Mammary microvascular endothelial cell (primary cell): ENCODE data around the gene GABPB2. TPM values are rescaled to one million over a fixed set of nuclear protein-coding genes. Genes with fewer than 3 reads are reported as not detected.

Source experiments
- total RNA-seq: library from RNA; depleted of rRNA; stranded (reverse); fragments of >200 nt; gene quantifications from 2 replicates; pipeline ENCODE4 v1.2.3, GENCODE V29; 2015

Gene GABPB2
- 6.3 and 6.4 TPM in 2 replicates for total RNA-seq

GRCh38 chr1:151070474-151071276 is at the start of gene GABPB2:
TSS of gene GABPB2 (plus strand) at chr1:151070761. CDS start at chr1:151088190, 17,429 bp downstream.

GRCh38 chr1:151036356-151036755 is 34.2 kb upstream of the GABPB2 start, which contains the start of gene BNIPL:
TSS of gene BNIPL (plus strand) at chr1:151036586. CDS start at chr1:151036726, 140 bp downstream.

DNA sequence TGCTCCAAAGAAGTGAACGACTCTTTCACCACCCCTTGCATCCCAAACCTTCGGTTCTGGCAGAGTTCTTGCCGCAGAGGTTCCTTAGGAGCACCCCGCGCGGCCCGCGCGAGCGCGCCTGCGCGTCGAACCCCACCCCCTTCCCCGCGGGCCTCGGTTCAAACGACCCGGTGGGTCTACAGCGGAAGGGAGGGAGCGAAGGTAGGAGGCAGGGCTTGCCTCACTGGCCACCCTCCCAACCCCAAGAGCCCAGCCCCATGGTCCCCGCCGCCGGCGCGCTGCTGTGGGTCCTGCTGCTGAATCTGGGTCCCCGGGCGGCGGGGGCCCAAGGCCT is 23.0 kb upstream of the GABPB2 start, which contains the start of gene C1orf56:
TSS of gene C1orf56 (plus strand) at position 161 of the 334 bp plus-strand sequence. CDS start at position 258, 97 bp downstream.

DNA sequence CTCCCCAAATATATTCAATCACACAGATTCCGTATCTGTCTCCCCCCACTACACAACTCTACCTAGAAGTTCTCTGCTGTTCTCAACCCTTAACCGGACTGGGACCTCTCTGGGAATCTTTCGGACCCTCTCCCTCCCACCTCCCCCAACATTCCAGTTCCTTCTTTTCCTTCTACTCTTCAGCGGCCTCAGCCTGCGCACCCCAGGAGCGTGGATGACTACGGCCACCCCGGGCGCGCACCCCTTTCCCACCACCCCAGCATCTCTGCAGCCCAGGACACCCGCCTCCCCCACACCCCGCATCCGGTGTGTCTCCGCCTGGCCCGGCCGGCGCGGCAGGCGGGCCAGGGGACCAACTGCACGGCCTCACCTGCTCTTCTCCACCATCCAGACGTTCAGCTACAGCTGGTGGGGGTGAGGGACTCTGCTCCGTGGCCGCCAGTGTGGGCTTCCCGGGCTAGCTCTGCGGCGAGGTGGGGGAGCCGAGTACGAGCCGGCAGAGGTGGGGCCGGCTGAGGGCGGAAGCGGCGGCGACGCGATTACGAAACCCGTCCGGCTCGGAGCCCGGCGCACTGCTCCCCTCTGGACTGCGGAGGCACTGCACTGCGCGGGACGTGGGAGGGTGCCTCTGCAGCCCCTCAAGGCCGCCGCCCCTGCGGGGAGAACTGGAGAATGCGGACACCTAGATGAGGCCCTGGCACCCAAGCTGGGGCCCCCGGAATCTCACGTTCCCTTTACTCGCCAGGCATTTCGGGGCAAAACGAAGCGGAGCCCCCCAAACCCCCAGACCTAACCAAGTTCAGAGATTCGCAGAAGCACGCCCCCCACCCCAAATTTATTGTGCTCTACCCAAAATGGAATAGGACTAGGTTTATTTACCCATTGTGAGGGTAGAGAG is 11.2 kb upstream of the GABPB2 start, which contains the start of gene CDC42SE1:
TSS of gene CDC42SE1 (minus strand) at position 514 of the 898 bp plus-strand sequence. CDS start 3,892 bp downstream, outside the sequence.

DNA sequence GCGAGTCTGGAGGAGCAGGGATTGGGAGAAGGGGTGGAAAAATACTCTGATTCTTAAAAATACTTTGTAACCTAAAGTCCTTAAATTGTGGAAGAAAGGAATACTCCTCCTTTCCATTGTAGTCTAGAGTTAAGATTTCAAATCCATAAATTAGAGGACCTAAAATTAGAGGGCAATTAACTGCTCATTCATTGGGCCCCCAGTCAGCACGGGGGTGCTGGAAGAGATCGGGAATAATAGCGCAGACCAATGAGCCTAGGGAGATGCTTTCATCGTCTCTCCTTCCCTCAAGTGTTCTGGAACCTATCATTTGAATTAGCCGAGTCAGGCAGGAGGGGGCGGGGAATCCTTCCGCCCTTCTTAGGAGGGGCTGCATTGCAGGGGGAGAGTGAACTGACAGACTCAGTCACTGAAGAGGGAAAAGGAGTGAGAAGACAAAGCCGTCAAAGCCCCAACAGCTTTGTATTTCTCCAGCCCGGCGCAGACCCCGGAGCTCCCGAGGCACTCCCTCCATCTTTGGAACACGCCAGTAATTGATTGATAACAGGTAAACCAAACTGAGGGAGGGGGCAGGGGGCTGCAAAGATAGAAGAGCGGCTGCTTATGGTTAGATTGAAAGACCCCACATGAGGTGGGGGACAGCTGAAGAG is 10.4 kb upstream of the GABPB2 start, which contains the start of gene MLLT11:
TSS of gene MLLT11 (plus strand) at position 391 of the 650 bp plus-strand sequence. CDS start 6,828 bp downstream, outside the sequence.

GRCh38 chr1:151146412-151147131 is 76.0 kb downstream of the GABPB2 start, which contains the start of gene SEMA6C:
TSS of gene SEMA6C (minus strand) at chr1:151146631. CDS start at chr1:151142621, 4,010 bp downstream.

DNA sequence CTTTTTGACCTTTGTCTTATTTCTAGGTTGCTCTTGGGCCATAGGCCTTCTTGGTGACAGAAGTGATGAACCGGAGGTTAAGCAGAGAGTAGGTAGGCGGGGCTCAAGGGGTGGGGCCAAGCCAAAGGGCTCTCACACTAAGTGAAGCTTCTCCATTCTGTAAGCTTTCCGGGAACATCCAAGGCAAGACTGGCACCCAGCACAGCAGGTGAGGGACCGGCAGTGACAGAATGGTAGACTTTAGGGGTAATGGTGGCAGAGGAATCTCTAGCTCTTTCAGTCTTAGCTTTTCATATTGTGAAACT is 85.9 kb downstream of the GABPB2 start, which contains the start of gene TNFAIP8L2:
TSS of gene TNFAIP8L2 (plus strand) at position 135 of the 305 bp plus-strand sequence. CDS start 2,049 bp downstream, outside the sequence.

DNA sequence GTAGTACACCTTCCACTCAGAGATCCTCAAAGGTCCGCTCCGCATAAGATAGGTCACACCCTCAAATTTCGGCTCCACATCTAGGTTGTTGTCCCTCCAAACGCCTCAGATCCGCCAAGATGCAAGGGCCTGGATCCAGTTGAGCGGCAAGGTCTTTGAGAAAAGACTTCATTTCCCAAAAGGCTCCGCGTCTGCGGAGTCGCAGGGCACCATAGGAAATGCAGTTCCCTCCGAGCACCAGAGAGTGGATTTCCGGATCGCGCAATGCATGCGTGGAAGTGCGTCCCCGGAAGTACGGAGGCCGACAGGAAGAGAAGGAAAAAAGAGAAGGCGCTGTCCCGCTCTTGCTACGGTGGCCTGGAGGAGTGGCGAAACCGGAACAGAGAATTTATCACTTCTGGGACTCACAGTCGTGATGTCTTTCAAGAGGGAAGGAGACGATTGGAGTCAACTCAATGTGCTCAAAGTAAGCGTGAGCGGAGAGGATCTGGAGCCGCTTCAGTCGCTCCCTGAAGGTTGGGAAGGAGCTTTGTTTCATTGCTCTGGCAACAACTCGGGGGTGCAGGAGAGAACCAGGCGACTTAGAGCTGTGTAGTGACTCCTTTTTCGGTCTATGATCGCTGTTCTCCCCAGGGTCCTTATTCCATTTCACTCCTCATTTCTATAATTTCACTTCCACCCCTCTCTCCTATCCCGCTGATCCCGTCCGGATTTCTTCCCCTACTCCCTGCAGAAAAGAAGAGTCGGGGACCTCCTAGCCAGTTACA is 95.4 kb downstream of the GABPB2 start, which contains the start of the genes LYSMD1 and SCNM1:
TSS of gene LYSMD1 (minus strand) at position 165 of the 767 bp plus-strand sequence. CDS start 644 bp downstream, outside the sequence.
TSS of gene SCNM1 (plus strand) at position 407 of the 767 bp plus-strand sequence. CDS start at position 416, 9 bp downstream.

Other genes with a start within 250 kb of the GABPB2 start
- 13.5 and 19.5 TPM in 2 replicates for gene ARNT, start 194.2 kb upstream of the GABPB2 start, total RNA-seq
- gene CTXND2, start 183.6 kb upstream of the GABPB2 start, total RNA-seq, result not detected in 2 replicates
- gene SETDB1, start 144.4 kb upstream of the GABPB2 start, total RNA-seq, result 20.0 and 22.1 TPM in 2 replicates
- 104 and 115 TPM in 2 replicates for gene CERS2, start 95.9 kb upstream of the GABPB2 start, total RNA-seq
- not detected in 2 replicates for gene ANXA9, start 88.5 kb upstream of the GABPB2 start, total RNA-seq
- gene MINDY1, start 63.9 kb upstream of the GABPB2 start, total RNA-seq, result 7.1 and 9.6 TPM in 2 replicates
- 4.7 and 6.3 TPM in 2 replicates for gene PRUNE1, start 62.3 kb upstream of the GABPB2 start, total RNA-seq
- gene BNIPL, start 34.2 kb upstream of the GABPB2 start, total RNA-seq, result not detected in 2 replicates
- 2.5 and 3.9 TPM in 2 replicates for gene C1orf56, start 23.0 kb upstream of the GABPB2 start, total RNA-seq
- 49.9 and 51.4 TPM in 2 replicates for gene CDC42SE1, start 11.1 kb upstream of the GABPB2 start, total RNA-seq
- gene MLLT11, start 10.4 kb upstream of the GABPB2 start, total RNA-seq, result 5.5 and 6.6 TPM in 2 replicates
- 9.9 and 15.7 TPM in 2 replicates for gene SEMA6C, start 75.9 kb downstream of the GABPB2 start, total RNA-seq
- 1.1 and 1.2 TPM in 2 replicates for gene TNFAIP8L2, start 85.9 kb downstream of the GABPB2 start, total RNA-seq
- gene LYSMD1, start 95.1 kb downstream of the GABPB2 start, total RNA-seq, result 3.3 and 3.6 TPM in 2 replicates
- gene SCNM1, start 95.4 kb downstream of the GABPB2 start, total RNA-seq, result 29.9 and 33.4 TPM in 2 replicates
- gene TMOD4, start 105.2 kb downstream of the GABPB2 start, total RNA-seq, result 0.67 and 0.79 TPM in 2 replicates
- gene VPS72, start 119.4 kb downstream of the GABPB2 start, total RNA-seq, result 51.5 and 63.7 TPM in 2 replicates
- 37.2 and 37.5 TPM in 2 replicates for gene PIP5K1A, start 127.8 kb downstream of the GABPB2 start, total RNA-seq
- gene PSMD4, start 184.0 kb downstream of the GABPB2 start, total RNA-seq, result 188 and 200 TPM in 2 replicates
- gene ZNF687, start 211.5 kb downstream of the GABPB2 start, total RNA-seq, result 14.9 and 16.9 TPM in 2 replicates